KMS-11 (cell line): ENCODE results near the gene PKLR.

Source experiments
- H2AFZ ChIP-seq: fragments of 200-600 bp; sonication (generic); 2 replicates; pipeline ENCODE4 v1.6.1; 2016; ENCODE audit warnings: antibody characterized with exemption, mixed run types, low read depth
- H3K27ac ChIP-seq: fragments of 200-600 bp; sonication (generic); 2 replicates; pipeline ENCODE4 v1.6.1; 2016; ENCODE audit warnings: mild to moderate bottlenecking, mixed run types
- H3K27me3 ChIP-seq: fragments of 200-600 bp; sonication (generic); 2 replicates; pipeline ENCODE4 v1.6.1; 2017; ENCODE audit warnings: mild to moderate bottlenecking, low read depth, mixed run types, moderate library complexity; ENCODE audit not compliant: insufficient read depth
- H3K36me3 ChIP-seq: fragments of 200-600 bp; sonication (generic); 2 replicates; pipeline ENCODE4 v1.6.1; 2017; ENCODE audit warnings: mild to moderate bottlenecking, mixed run types; ENCODE audit not compliant: insufficient read depth
- H3K4me1 ChIP-seq: fragments of 200-600 bp; sonication (generic); 2 replicates; pipeline ENCODE4 v1.6.1; 2016; ENCODE audit warnings: mild to moderate bottlenecking, low read depth, mixed run types; ENCODE audit not compliant: poor library complexity, severe bottlenecking
- H3K4me2 ChIP-seq: fragments of 200-600 bp; sonication (generic); 2 replicates; pipeline ENCODE4 v1.7.0; 2016; ENCODE audit warnings: mild to moderate bottlenecking, mixed run types
- H3K4me3 ChIP-seq: fragments of 200-600 bp; sonication (generic); IDR thresholded peaks from 2 replicates; pipeline ENCODE4 v1.6.1; 2017; ENCODE audit warnings: low read depth, low read length, mixed read lengths; ENCODE audit not compliant: insufficient read depth
- H3K79me2 ChIP-seq: fragments of 200-600 bp; sonication (generic); 2 replicates; pipeline ENCODE4 v1.6.1; 2016; ENCODE audit warnings: low read depth, mixed run types; ENCODE audit not compliant: insufficient read depth
- H3K9ac ChIP-seq: fragments of 200-600 bp; sonication (generic); 2 replicates; pipeline ENCODE4 v1.6.1; 2016; ENCODE audit warnings: mild to moderate bottlenecking, mixed run types
- H4K20me1 ChIP-seq: fragments of 200-600 bp; sonication (generic); 2 replicates; pipeline ENCODE4 v1.6.1; 2016; ENCODE audit warnings: mild to moderate bottlenecking, mixed run types; ENCODE audit not compliant: insufficient read depth
- CTCF ChIP-seq: fragments of 200-600 bp; sonication (generic); conservative IDR thresholded peaks from 2 replicates; pipeline ENCODE4 v1.6.1; 2017; ENCODE audit warnings: low read depth, mild to moderate bottlenecking, antibody characterized with exemption, low read length, moderate library complexity, mixed read lengths

The PKLR gene

GRCh38 chr1:155301342-155301841 is at the start of gene PKLR:
PKLR (minus strand) TSS chr1:155301438; CDS start chr1:155301395, 43 bp downstream.
- TF ChIP-seq CTCF, result no peak
- H3K27me3 ChIP-seq, result peaks cover 12% of the 10 kb centered on the region; the same call in 1 of the 2 replicates
- no peak within 1 kb of the TSS for H3K4me3 ChIP-seq
- no peak within 1 kb of the TSS for H3K27ac ChIP-seq
- H3K4me1 ChIP-seq, result no peaks in the 10 kb centered on the region
- no peak within 1 kb of the TSS for H3K4me2 ChIP-seq
- no peak within 1 kb of the TSS for H2AFZ ChIP-seq
- H3K9ac ChIP-seq, result no peak within 1 kb of the TSS
- no peaks in the 10 kb centered on the region for H3K79me2 ChIP-seq
- no peaks in the 10 kb centered on the region for H4K20me1 ChIP-seq
- no peaks in the 10 kb centered on the region for H3K36me3 ChIP-seq

- no peak overlapping the region for H3K4me3 ChIP-seq
- no peak overlapping the region for H3K4me2 ChIP-seq
- no peak overlapping the region for H3K27ac ChIP-seq
- no peak overlapping the region for H2AFZ ChIP-seq
- no peaks in the 10 kb centered on the region for H3K27me3 ChIP-seq
- H3K79me2 ChIP-seq, result no peaks in the 10 kb centered on the region
- TF ChIP-seq CTCF, result no peak
- no peak overlapping the region for H3K9ac ChIP-seq
- no peaks in the 10 kb centered on the region for H3K4me1 ChIP-seq
- no peaks in the 10 kb centered on the region; the same call in 1 of the 2 replicates for H4K20me1 ChIP-seq
- peaks cover 58% of the 10 kb centered on the region; the same call in 1 of the 2 replicates for H3K36me3 ChIP-seq
These were observed 41.6 kb upstream of the PKLR start for GRCh38 chr1:155342842-155343241.

- no peak for TF ChIP-seq CTCF
- Histone ChIP-seq H3K27ac (no peak overlapping the region), H3K4me3 (no peak overlapping the region), H2AFZ (no peak overlapping the region), H3K27me3 (no peaks in the 10 kb centered on the region), H3K4me1 (no peaks in the 10 kb centered on the region), H3K36me3 (peaks cover 41% of the 10 kb centered on the region; the same call in 1 of the 2 replicates), H4K20me1 (no peaks in the 10 kb centered on the region; the same call in 1 of the 2 replicates), H3K9ac (no peak overlapping the region), H3K4me2 (no peak overlapping the region), H3K79me2 (no peaks in the 10 kb centered on the region)
These were observed 38.4 kb upstream of the PKLR start for GRCh38 chr1:155339515-155340097.

DNA sequence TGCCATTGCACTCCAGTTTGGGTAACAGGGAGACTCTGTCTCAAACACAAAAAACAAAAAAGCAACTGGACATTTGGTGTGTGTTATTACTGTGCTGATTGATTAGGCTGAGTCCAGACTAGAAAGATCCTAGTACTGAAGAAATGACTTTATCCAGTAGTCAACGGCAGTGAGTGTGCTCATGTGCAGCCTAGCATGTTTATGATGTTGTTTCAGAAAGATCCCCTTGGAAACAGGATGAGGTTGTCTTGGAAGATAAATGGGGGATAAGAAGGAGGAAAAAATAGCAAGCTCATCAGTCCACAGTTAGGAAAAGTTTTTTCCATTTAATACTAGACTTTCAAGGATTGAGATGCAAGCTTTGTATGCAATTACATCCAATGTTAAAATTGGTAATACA is 33.7 kb upstream of the PKLR start:
- no peaks in the 10 kb centered on the region for H3K27me3 ChIP-seq
- H3K36me3 ChIP-seq, result peaks cover 4% of the 10 kb centered on the region; the same call in 1 of the 2 replicates
- no peak overlapping the region for H3K27ac ChIP-seq
- H3K9ac ChIP-seq, result no peak overlapping the region
- no peak for TF ChIP-seq CTCF
- H4K20me1 ChIP-seq, result no peaks in the 10 kb centered on the region; the same call in 1 of the 2 replicates
- no peak overlapping the region for H3K4me2 ChIP-seq
- H3K79me2 ChIP-seq, result no peaks in the 10 kb centered on the region
- H2AFZ ChIP-seq, result no peak overlapping the region
- no peak overlapping the region for H3K4me3 ChIP-seq
- no peaks in the 10 kb centered on the region for H3K4me1 ChIP-seq
